Left colon (tissue), 2 donors: ENCODE results near the gene SIPA1L2. TPM values are rescaled to one million over a fixed set of nuclear protein-coding genes. Genes with fewer than 3 reads are reported as not detected.

Source experiments
- ATAC-seq: fragments of 200-7000 bp; cut with Tn5 transposase; one replicate; pipeline ENCODE4 v1.9.1; 2020; ENCODE audit warnings: mild to moderate bottlenecking, moderate library complexity
- DNase-seq, 2 donors: peaks; one replicate each; pipeline ENCODE4 v3.0.0-alpha.2; 2020
- intact Hi-C, 2 donors: fragments of 100-400 bp; cut with DNase I in 1 of 2; cut with micrococcal nuclease in 1 of 2; formaldehyde crosslinking; loops; one replicate each; pipeline versions ENCODE4 v1.11.2 to v1.14.0; 2022; cut with DNase I, micrococcal nuclease
- total RNA-seq, 2 donors: library from RNA; stranded (reverse); fragmentation: NEBNext Ultra II Directional; extraction: Animal tissue kit (Norgen Biotek cat#: 25700); gene quantifications; one replicate each; pipeline ENCODE4 v1.2.1, GENCODE V29; 2021
- donor health status: DM: no; HTN: no; CAD: no.
- donor health status: DM: yes; HTN: yes; CAD: no.

Gene SIPA1L2
- total RNA-seq, 2 donors from 2014 or later, result 76.5 to 89.8 TPM

DNA sequence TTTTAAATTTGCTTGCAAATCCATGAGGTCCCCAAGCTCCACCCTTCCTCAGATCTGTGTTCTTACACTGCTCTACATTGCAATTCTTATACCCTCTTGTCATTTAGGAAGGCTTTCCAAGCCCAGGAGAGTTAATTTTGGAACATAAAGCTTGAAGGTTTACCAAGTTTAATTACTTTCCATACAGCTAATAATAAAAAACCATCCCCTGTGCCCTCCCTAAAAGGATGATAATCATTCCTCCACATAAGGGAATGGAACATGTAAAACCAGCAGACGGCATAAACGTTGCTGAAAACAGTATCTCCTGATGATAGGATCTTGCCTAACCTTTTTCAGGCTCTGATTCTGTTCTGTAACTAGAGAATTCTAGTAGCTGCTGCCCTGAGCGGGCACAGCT lies 23.9 kb upstream of the SIPA1L2 start:
- no peak for ATAC-seq
- no peak for DNase-seq
- intact Hi-C loops, result no loop called here

GRCh38 chr1:232650845-232651244 lies 20.9 kb upstream of the SIPA1L2 start:
- DNase-seq, result no peak
- intact Hi-C loops, result no loop called here
- ATAC-seq, result no peak

GRCh38 chr1:232650418-232650817 lies 20.5 kb upstream of the SIPA1L2 start:
- ATAC-seq (no peak), DNase-seq (no peak)
- intact Hi-C loops, result no loop called here

GRCh38 chr1:232648316-232648715 lies 18.4 kb upstream of the SIPA1L2 start:
- ATAC-seq (no peak), DNase-seq (no peak)
- intact Hi-C loops, result no loop called here

- ATAC-seq (no peak), DNase-seq (no peak)
- intact Hi-C loops, result no loop called here
Observed at GRCh38 chr1:232644209-232644608, 14.3 kb upstream of the SIPA1L2 start.

DNA sequence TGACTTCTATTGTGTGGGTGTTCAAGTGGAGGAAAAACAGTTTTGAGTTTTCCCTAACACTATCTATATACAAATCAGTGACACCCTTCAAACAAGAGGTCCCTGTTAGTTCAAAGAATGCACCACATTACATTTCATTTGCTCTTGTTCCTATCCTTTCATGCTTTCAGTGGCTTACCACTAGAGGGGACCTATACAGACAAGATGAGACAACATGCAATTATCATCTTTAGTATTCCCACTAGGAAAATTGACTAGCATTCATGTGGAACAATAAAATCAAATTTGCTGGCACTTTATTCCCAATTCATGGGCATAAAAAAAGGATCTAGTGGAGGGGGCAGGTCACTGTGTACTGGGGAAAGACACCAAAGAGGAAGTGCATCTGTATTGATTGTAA lies 13.3 kb upstream of the SIPA1L2 start:
- intact Hi-C loops, result no loop called here
- no peak for ATAC-seq

DNA sequence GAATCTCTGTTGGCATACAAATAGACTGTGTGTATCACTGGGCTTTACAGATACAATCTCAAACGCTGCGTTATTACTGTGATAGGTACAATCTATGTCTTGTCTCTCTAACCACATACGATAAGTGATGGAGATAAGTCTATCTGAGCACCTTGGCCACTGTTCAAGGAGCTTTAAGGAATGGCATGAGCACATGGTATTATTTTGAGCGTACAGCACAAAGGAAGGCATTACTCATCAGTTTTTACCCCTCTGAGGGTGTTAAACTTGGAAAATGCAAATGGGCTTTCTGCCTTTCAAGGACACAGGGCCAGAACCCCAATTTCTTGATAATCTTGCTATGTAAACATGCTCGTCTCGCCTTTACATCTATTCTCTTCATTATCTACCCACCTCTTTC lies 11.6 kb upstream of the SIPA1L2 start:
- ATAC-seq, result no peak
- no peak for DNase-seq
- intact Hi-C loops, result no loop called here

More for the DNA sequence above, 13.3 kb upstream of the SIPA1L2 start:
- no peak for DNase-seq

DNA sequence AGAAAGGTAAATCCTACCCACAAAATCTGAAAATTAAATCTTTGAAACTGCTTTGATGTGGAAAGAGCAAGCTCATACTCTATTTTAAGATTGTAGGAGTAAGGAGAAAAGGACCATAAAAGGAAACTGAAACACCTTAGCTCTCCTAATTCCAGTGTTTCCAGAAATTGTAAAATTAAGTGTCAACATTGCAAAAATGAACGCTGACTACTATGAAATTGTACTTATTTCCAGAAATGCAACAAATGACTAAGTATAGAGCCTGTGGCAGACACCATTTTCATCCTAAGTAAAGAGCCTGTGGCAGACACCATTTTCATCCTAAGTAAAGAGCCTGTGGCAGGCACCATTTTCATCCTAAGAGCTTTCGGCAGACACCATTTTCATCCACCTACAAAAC lies 6.9 kb upstream of the SIPA1L2 start:
- intact Hi-C loops, result loop anchor here in 1 of 2 donors (5.0 to 10.0 kb wide), 3 partner anchors 156 to 606 kb away; partner anchors contain the start of gene NTPCR
- no peak for DNase-seq
- ATAC-seq, result no peak

GRCh38 chr1:232635778-232636356 lies 5.9 kb upstream of the SIPA1L2 start:
- intact Hi-C loops, result loop anchor here in 1 of 2 donors (5.0 to 10.0 kb wide), 3 partner anchors 156 to 606 kb away; partner anchors contain the start of gene NTPCR
- peak; percentile 40 for ATAC-seq

DNA sequence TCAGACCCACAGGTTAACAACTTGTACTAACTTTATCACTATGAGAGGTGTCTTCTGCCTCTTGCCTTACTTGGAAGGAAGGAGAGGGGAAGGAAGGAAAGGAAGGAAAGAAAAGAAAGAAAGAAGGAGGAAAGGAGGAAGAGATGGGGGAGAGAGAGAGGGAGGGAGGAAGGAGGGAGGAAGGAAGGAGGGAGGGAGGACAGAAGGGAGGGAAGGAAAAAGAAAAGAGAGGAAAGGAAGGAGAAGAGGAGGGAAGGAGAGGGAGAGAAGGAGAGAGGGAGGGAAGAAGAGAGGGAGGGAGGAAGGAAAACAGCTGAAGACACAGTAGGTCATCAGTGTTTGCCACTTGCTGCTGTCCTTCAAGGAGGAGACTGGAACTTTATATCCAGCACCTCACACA lies 5.3 kb upstream of the SIPA1L2 start:
- ATAC-seq, result no peak

More at GRCh38 chr1:232635778-232636356, 5.9 kb upstream of the SIPA1L2 start:
- no peak for DNase-seq

DNA sequence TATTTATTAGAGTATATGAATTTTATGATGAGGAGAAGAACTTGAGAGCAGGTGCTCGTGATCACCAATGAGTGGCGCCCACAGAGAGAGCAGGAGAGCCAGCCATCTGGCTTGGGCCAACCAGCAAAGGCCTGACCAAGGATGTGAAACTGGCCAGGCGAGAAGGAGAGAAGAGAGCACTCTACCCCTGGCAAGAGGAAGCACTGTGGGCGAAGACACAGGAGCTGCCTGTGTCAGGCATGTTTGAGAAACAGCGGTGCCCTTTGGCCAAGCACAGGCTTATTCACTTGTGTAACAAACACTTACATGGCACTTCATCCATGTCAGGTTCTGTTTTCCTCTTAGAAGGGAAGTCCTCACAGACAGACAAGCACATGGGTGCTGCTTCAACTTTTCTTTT lies 4.2 kb upstream of the SIPA1L2 start:
- intact Hi-C loops, result loop anchor here in 1 of 2 donors (10.0 kb wide), 1 partner anchor 321 kb away; the partner anchor contains the start of gene NTPCR
- ATAC-seq, result peak; percentile 40
- peak; percentile 70 to 85 for DNase-seq

More for the DNA sequence above, 5.3 kb upstream of the SIPA1L2 start:
- DNase-seq, result no peak
- intact Hi-C loops, result loop anchor here in 1 of 2 donors (5.0 to 10.0 kb wide), 3 partner anchors 157 to 607 kb away; partner anchors contain the start of gene NTPCR

DNA sequence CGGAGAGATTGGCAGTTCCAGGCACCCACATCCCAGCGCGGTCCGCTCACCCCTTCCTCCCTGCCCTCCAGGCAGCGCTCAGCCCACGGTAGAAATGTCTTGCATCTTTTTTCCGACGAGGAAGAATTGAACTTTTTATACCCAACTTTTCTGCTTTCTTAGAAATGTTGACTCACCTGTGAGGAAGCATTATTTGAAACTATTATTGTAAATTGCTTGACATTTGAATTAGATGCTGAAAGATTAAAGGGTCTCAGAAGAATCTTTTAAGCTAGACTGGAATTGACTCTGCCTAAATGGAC lies 912 bp upstream of the SIPA1L2 start:
- DNase-seq (no peak), ATAC-seq (no peak)
- intact Hi-C loops, result loop anchor here in 1 of 2 donors (10.0 kb wide), 1 partner anchor 324 kb away; the partner anchor contains the start of gene NTPCR

DNA sequence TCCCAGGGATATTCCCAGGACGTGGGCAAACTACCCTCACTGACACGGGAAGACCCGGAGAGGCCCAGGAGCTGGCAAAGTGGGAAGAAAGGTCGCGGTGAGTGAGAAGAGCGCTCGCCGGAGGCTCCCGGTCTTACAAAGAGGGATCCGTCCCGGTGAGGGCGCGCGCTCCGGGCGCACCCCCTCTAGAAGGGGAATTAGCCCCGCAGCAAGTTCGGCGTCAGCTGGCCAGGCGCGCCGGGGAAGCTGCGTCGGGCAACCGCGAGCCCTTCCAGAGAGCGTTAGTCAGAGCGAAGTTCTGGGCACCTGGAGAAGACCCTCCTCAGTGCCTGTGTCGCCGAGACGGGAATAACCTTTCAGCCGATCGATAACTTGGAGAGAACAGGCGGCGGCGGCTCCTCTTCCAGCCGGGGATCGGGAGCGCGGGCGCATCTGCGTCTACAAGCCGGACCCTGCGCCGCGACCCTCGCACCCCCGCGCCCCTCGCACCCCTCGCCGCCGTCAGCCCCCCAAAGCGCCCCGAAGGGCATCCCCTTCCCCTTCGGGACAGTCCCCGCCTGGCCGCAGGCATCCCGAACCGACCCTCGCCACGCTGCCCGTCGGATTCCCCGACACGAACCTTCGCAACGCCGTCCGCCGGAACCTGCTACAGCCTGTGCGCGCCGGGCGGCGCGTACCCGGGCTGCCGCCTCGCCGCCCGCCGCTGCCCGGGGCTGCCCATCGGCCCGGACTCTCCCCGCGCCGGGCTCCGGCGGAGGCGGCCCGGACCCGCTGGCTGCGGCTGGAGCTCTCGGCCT lies 485 bp downstream of the SIPA1L2 start:
- DNase-seq (peak; percentile 44 to 54), ATAC-seq (no peak)
- intact Hi-C loops, result loop anchor here in 1 of 2 donors (10.0 kb wide), 1 partner anchor 325 kb away; the partner anchor contains the start of gene NTPCR

DNA sequence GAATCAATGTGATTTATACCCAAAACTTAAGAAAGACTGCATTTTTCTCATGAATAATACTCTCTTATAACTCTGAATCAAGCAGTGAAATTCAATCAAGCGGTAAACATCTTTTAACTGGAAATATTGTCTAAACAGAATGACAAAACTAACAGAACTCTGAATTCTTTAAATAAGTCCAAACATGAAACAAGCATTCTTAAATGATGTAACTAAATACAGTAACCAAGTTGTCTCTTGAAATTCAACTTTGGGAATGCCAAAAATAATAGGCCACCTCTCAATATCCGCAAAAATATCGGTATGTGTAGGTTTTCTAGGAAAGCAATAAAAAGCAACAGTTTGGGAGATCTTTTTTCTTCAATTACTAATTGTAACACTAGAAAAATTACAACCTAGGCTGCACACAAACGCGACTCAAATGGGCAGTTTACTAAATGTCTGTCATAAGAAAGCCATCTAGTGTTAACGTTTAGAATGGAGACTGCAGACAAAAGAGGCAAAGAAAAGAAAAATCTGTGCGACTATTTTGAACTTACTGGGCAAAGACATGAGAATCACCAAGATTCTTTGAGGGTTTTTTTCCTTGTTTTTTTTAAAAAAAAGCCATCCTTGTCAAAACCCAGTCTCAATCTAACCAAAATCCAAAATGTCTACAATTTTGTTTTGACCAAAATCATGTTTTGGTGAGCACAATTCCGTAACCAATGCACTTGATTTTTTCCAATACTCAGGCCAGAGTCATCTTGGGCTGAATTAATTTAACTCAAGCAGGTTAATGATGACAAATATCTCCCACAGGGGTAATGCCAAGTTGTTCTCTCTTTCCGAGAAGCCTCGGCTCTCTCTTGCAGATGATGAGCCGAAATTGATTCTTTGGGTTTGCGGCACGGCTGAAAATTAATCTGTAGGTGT lies 1.3 kb downstream of the SIPA1L2 start:
- ATAC-seq (no peak), DNase-seq (no peak)
- intact Hi-C loops, result no loop called here

- DNase-seq, result no peak
- intact Hi-C loops, result no loop called here
- peak; percentile 28 for ATAC-seq
Observed at GRCh38 chr1:232627645-232628334, 2.1 kb downstream of the SIPA1L2 start.

- ATAC-seq, result no peak
- intact Hi-C loops, result no loop called here
- no peak for DNase-seq
Observed at GRCh38 chr1:232627171-232627570, 2.8 kb downstream of the SIPA1L2 start.

- no peak for ATAC-seq
- intact Hi-C loops, result no loop called here
- no peak for DNase-seq
Observed at GRCh38 chr1:232626452-232626851, 3.5 kb downstream of the SIPA1L2 start.

DNA sequence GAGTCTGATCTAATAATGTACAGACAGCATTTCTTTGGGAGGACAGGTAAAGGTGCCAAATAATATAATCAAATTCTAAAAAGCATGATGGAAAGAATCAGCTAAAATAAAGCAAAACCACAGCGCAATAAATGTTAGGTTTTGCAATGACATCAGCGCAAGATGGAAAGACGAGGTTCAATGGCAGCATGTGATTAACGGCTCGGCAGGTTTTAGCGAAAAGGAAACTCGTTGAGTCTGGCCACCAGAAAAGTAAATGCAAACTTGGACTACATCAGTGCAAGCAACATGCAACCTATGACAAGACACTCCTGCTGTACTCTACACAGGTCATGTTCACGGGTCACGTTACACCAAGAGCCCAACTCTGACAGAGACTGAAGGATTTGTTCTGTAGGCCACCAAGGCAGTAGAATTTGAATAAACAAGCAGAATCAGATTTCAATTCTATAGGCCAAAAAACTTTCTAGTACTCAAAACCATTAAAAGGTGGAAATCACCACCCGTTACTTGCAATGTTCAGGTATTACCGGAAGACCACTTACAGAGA lies 4.5 kb downstream of the SIPA1L2 start:
- no peak for ATAC-seq
- intact Hi-C loops, result no loop called here

More for the DNA sequence above, 4.5 kb downstream of the SIPA1L2 start:
- no peak for DNase-seq
